Mesenteric fat pad (tissue), 1 donor: ENCODE data around the gene MYL7. TPM values are rescaled to one million over a fixed set of nuclear protein-coding genes. Genes with fewer than 3 reads are reported as not detected.
A peak's percentile ranks its signal among the peaks of the same experiment; 100 is the strongest.

Experiments
- DNase-seq: peaks from one replicate; pipeline ENCODE4 v3.0.0-alpha.2; 2020; ENCODE audit warnings: low spot score
- total RNA-seq: library from RNA; stranded (reverse); fragmentation: NEBNext Ultra II Directional; extraction: Animal tissue kit (Norgen Biotek cat#: 25700); gene quantifications from one replicate; pipeline ENCODE4 v1.2.1, GENCODE V29; 2021
- donor health status: DM: yes; HTN: yes; CAD: no.

MYL7 gene
- total RNA-seq, 1 donor from 2014 or later, result not detected

- peak; percentile 75 for DNase-seq
Measured at GRCh38 chr7:44150966-44151941, 10.1 kb upstream of the MYL7 start.

GRCh38 chr7:44150466-44150832 is 9.3 kb upstream of the MYL7 start:
- peak; percentile 49 for DNase-seq

- DNase-seq, result peak; percentile 89
Measured at GRCh38 chr7:44149571-44150465, 8.7 kb upstream of the MYL7 start.

- DNase-seq, result peak; percentile 68
Measured at GRCh38 chr7:44148961-44149536, 7.9 kb upstream of the MYL7 start.

GRCh38 chr7:44148166-44148565 is 7.0 kb upstream of the MYL7 start:
- DNase-seq, result peak; percentile 22

- DNase-seq, result peak; percentile 88
Measured at GRCh38 chr7:44147026-44147991, 6.2 kb upstream of the MYL7 start.

GRCh38 chr7:44145969-44146911 is 5.1 kb upstream of the MYL7 start:
- peak; percentile 94 for DNase-seq

GRCh38 chr7:44145479-44145968 is 4.4 kb upstream of the MYL7 start:
- DNase-seq, result peak; percentile 86

- peak; percentile 76 for DNase-seq
Measured at GRCh38 chr7:44144968-44145478, 3.9 kb upstream of the MYL7 start.

- no peak for DNase-seq
Measured at GRCh38 chr7:44144426-44144967, 3.4 kb upstream of the MYL7 start.

GRCh38 chr7:44143646-44144250 is 2.6 kb upstream of the MYL7 start:
- peak; percentile 81 for DNase-seq

- no peak for DNase-seq
Measured at GRCh38 chr7:44142028-44142427, 896 bp upstream of the MYL7 start.

- no peak for DNase-seq
Measured at GRCh38 chr7:44140341-44140740, 791 bp downstream of the MYL7 start.

- DNase-seq, result no peak
Measured at GRCh38 chr7:44139311-44140010, 1.7 kb downstream of the MYL7 start.

- DNase-seq, result no peak
Measured at GRCh38 chr7:44138698-44139097, 2.4 kb downstream of the MYL7 start.

GRCh38 chr7:44136731-44137130 is 4.4 kb downstream of the MYL7 start:
- DNase-seq, result no peak

- DNase-seq, result no peak
Measured at GRCh38 chr7:44134943-44135628, 6.0 kb downstream of the MYL7 start.
